Nephron progenitor cell (in vitro differentiated cells): ENCODE measurements around the gene TBC1D20.
"Not testable (repeated sequence)": the region's sequence is repeated elsewhere in the genome, so short reads cannot be mapped to it uniquely, and the experiment has no call there.

Experiments
- DNase-seq: peaks from one replicate; pipeline ENCODE4 v3.0.0; 2021
- H3K27ac Mint-ChIP-seq: 2 replicates; pipeline ENCODE4 v1.8.0; 2021; ENCODE audit warnings: mild to moderate bottlenecking, moderate library complexity, mixed read lengths
- H3K27me3 Mint-ChIP-seq: 2 replicates; pipeline ENCODE4 v1.8.0; 2021; ENCODE audit warnings: mild to moderate bottlenecking, low read depth, mixed read lengths; ENCODE audit not compliant: poor library complexity
- H3K36me3 Mint-ChIP-seq: 2 replicates; pipeline ENCODE4 v1.8.0; 2021; ENCODE audit warnings: low read depth, mixed read lengths
- H3K4me1 Mint-ChIP-seq: 2 replicates; pipeline ENCODE4 v1.8.0; 2021; ENCODE audit warnings: mixed read lengths
- H3K4me3 Mint-ChIP-seq: 2 replicates; pipeline ENCODE4 v1.8.0; 2021; ENCODE audit warnings: mild to moderate bottlenecking, moderate library complexity, mixed read lengths
- H3K9me3 Mint-ChIP-seq: 2 replicates; pipeline ENCODE4 v1.8.0; 2021; ENCODE audit warnings: mild to moderate bottlenecking, moderate library complexity, mixed read lengths
- TF ChIP-seq, protein P1 (sequence below): fragments of 200-600 bp; sonication (generic); IDR thresholded peaks from 2 replicates; pipeline ENCODE4 v1.5.0; 2021; ENCODE audit warnings: antibody characterized with exemption

TBC1D20 gene

GRCh38 chr20:400128-400453 lies 62.2 kb downstream of the TBC1D20 start:
- Mint-ChIP-seq H3K4me3 (no peak overlapping the region), H3K9me3 (peaks cover 13% of the 10 kb centered on the region), H3K36me3 (peaks cover 4% of the 10 kb centered on the region), H3K4me1 (peaks cover 12% of the 10 kb centered on the region), H3K27ac (no peak overlapping the region), H3K27me3 (peaks cover 6% of the 10 kb centered on the region)
- DNase-seq, result no peak
- TF ChIP-seq, protein P1, sequence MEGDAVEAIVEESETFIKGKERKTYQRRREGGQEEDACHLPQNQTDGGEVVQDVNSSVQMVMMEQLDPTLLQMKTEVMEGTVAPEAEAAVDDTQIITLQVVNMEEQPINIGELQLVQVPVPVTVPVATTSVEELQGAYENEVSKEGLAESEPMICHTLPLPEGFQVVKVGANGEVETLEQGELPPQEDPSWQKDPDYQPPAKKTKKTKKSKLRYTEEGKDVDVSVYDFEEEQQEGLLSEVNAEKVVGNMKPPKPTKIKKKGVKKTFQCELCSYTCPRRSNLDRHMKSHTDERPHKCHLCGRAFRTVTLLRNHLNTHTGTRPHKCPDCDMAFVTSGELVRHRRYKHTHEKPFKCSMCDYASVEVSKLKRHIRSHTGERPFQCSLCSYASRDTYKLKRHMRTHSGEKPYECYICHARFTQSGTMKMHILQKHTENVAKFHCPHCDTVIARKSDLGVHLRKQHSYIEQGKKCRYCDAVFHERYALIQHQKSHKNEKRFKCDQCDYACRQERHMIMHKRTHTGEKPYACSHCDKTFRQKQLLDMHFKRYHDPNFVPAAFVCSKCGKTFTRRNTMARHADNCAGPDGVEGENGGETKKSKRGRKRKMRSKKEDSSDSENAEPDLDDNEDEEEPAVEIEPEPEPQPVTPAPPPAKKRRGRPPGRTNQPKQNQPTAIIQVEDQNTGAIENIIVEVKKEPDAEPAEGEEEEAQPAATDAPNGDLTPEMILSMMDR, result no peak

GRCh38 chr20:399182-399707 lies 63.1 kb downstream of the TBC1D20 start:
- Mint-ChIP-seq H3K27me3 (peaks cover 5% of the 10 kb centered on the region), H3K9me3 (peaks cover 9% of the 10 kb centered on the region), H3K4me3 (no peak overlapping the region), H3K36me3 (peaks cover 4% of the 10 kb centered on the region), H3K4me1 (peaks cover 12% of the 10 kb centered on the region), H3K27ac (no peak overlapping the region)
- TF ChIP-seq, protein P1, result no peak
- no peak for DNase-seq

DNA sequence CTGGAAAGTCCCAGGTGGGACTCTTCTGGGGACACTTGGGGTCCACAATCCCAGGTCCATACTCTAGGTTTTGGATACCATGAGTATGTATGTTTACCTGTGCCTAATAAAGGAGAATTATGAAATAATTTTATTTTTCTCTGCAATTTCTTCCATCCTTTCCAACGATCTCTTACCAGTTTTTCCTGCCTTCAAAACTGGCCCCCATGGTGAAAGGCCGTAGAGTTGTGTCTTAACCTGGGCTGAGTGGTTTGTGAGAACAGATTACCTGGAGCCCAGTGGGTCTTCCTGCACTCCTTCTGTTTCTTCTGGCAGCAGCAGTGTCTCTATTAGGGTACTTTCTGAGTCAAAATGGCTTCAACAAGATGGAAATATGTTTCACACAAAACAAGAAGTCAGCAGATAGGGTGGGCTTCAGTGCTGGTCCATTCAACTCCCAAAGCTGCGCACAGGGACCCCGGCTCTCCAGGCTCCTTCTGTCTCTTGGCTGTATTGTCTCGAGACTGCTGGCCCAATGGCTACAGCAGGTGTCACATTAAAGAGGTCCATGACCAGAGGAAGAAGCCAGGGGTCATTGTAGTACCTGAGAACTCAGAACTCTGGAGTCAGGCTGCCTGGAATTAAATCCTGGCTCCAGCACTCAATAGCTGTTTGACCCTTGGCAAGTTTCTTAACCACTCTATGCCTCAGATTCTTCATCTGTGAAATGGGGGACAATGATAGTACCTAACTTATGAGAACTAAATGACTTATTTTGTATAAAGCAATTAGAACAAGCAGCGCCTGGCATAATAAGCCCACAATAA lies 64.7 kb downstream of the TBC1D20 start:
- no peak for DNase-seq
- TF ChIP-seq, protein P1, result no peak
- Mint-ChIP-seq H3K9me3 (no peaks in the 10 kb centered on the region), H3K4me1 (peaks cover 12% of the 10 kb centered on the region), H3K36me3 (peaks cover 13% of the 10 kb centered on the region), H3K27ac (no peak overlapping the region), H3K27me3 (peaks cover 1% of the 10 kb centered on the region), H3K4me3 (no peak overlapping the region)

DNA sequence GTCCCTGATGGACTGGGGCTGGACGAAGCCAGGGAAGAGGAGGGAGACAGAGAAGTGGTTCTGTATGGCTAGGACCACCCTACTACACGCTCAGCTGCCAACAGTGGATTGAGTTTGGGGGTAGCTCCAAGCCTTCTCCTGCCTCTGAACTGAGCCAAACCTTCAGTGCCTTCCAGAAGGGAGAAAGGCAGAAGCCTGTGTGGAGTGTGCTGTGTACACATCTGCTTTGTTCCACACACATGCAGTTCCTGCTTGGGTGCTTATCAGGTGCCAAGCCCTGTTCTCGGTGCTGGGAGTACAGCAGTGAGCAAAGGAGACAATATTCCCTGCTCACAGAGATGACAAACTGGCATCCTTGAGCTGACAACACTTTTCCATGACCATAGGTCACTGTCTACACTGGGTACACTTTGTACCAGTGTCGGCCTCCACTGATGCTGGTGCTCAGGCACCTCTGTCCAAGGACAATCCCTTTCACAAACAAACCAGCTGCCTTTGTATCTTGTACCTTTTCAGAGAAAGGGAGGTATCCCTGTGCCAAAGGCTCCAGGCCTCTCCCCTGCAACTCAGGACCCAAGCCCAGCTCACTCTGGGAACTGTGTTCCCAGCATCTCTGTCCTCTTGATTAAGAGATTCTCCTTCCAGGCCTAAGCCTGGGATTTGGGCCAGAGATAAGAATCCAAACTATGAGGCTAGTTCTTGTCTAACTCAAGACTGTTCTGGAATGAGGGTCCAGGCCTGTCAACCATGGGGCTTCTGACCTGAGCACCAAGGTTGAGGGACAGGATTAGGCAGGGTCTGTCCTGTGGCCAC lies 65.5 kb downstream of the TBC1D20 start:
- Mint-ChIP-seq H3K9me3 (no peaks in the 10 kb centered on the region), H3K4me1 (peaks cover 12% of the 10 kb centered on the region), H3K27me3 (no peaks in the 10 kb centered on the region), H3K36me3 (peaks cover 13% of the 10 kb centered on the region), H3K27ac (no peak overlapping the region), H3K4me3 (no peak overlapping the region)
- DNase-seq, result no peak
- TF ChIP-seq, protein P1, result no peak

DNA sequence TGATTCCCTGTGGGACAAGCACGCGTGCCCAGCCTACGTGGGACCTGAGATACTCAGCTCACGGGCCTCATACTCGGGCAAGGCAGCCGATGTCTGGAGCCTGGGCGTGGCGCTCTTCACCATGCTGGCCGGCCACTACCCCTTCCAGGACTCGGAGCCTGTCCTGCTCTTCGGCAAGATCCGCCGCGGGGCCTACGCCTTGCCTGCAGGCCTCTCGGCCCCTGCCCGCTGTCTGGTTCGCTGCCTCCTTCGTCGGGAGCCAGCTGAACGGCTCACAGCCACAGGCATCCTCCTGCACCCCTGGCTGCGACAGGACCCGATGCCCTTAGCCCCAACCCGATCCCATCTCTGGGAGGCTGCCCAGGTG lies 66.1 kb downstream of the TBC1D20 start:
- H3K36me3 Mint-ChIP-seq, result peaks cover 13% of the 10 kb centered on the region
- no peak for DNase-seq
- TF ChIP-seq, protein P1, result no peak
- H3K27ac Mint-ChIP-seq, result no peak overlapping the region
- no peak overlapping the region for H3K4me3 Mint-ChIP-seq
- peaks cover 12% of the 10 kb centered on the region for H3K4me1 Mint-ChIP-seq
- no peaks in the 10 kb centered on the region for H3K9me3 Mint-ChIP-seq
- no peaks in the 10 kb centered on the region for H3K27me3 Mint-ChIP-seq

- H3K27ac Mint-ChIP-seq, H3K9me3 Mint-ChIP-seq, DNase-seq, H3K4me1 Mint-ChIP-seq, H3K4me3 Mint-ChIP-seq, H3K27me3 Mint-ChIP-seq: not testable (repeated sequence)
- H3K36me3 Mint-ChIP-seq, result peaks cover 18% of the 10 kb centered on the region
These were observed 69.0 kb downstream of the TBC1D20 start for GRCh38 chr20:393296-393695.
